GM19467 (cell line): ENCODE measurements around the gene BCL2L13.
A peak's percentile ranks its signal among the peaks of the same experiment; 100 is the strongest.
"Not testable (repeated sequence)": the region's sequence is repeated elsewhere in the genome, so short reads cannot be mapped to it uniquely, and the experiment has no call there.

Source experiments
- ATAC-seq: cut with Tn5 transposase; IDR thresholded peaks from one replicate; pipeline ENCODE4 v1.9.1; 2021; ENCODE audit warnings: mild to moderate bottlenecking, moderate library complexity; ENCODE audit not compliant: unreplicated experiment

Gene BCL2L13

GRCh38 chr22:17692841-17693240 is 54.3 kb downstream of the BCL2L13 start:
- ATAC-seq = no peak

GRCh38 chr22:17694193-17694592 is 55.6 kb downstream of the BCL2L13 start:
- ATAC-seq = no peak

- no peak for ATAC-seq
These were observed 56.2 kb downstream of the BCL2L13 start for GRCh38 chr22:17694752-17695151.

- ATAC-seq = no peak
These were observed 57.4 kb downstream of the BCL2L13 start for GRCh38 chr22:17695986-17696385.

- ATAC-seq = not testable (repeated sequence)
These were observed 58.6 kb downstream of the BCL2L13 start for GRCh38 chr22:17697196-17697595.

GRCh38 chr22:17698276-17698675 is 59.7 kb downstream of the BCL2L13 start:
- not testable (repeated sequence) for ATAC-seq

GRCh38 chr22:17698948-17699347 is 60.4 kb downstream of the BCL2L13 start:
- ATAC-seq = no peak

- ATAC-seq = no peak
These were observed 61.3 kb downstream of the BCL2L13 start for GRCh38 chr22:17699696-17700340.

GRCh38 chr22:17700778-17701177 is 62.2 kb downstream of the BCL2L13 start:
- no peak for ATAC-seq

GRCh38 chr22:17703811-17704210 is 65.3 kb downstream of the BCL2L13 start:
- ATAC-seq = no peak

- no peak for ATAC-seq
These were observed 67.0 kb downstream of the BCL2L13 start for GRCh38 chr22:17705546-17705945.

- ATAC-seq = peak; percentile 66
These were observed 67.7 kb downstream of the BCL2L13 start for GRCh38 chr22:17705951-17706900.

- ATAC-seq = no peak
These were observed 68.4 kb downstream of the BCL2L13 start for GRCh38 chr22:17706947-17707346.

- no peak for ATAC-seq
These were observed 69.0 kb downstream of the BCL2L13 start for GRCh38 chr22:17707526-17707925.

GRCh38 chr22:17710023-17710422 is 71.5 kb downstream of the BCL2L13 start:
- no peak for ATAC-seq

GRCh38 chr22:17712441-17712840 is 73.9 kb downstream of the BCL2L13 start:
- no peak for ATAC-seq

GRCh38 chr22:17716529-17716928 is 78.0 kb downstream of the BCL2L13 start:
- ATAC-seq = no peak

GRCh38 chr22:17717708-17718107 is 79.2 kb downstream of the BCL2L13 start:
- no peak for ATAC-seq

- no peak for ATAC-seq
These were observed 81.4 kb downstream of the BCL2L13 start for GRCh38 chr22:17719911-17720310.

GRCh38 chr22:17724241-17724640 is 85.7 kb downstream of the BCL2L13 start:
- no peak for ATAC-seq

GRCh38 chr22:17724678-17725499 is 86.3 kb downstream of the BCL2L13 start:
- no peak for ATAC-seq
